ENCODE data around the gene RNF113B. TPM values are rescaled to one million over a fixed set of nuclear protein-coding genes. Genes with fewer than 3 reads are reported as not detected.

Gene RNF113B
- total RNA-seq, 1 donor from 2014 or later, result not detected

- DNase-seq, result no peak
Observed at GRCh38 chr13:98141091-98141490, 36.0 kb downstream of the RNF113B start.

GRCh38 chr13:98134901-98135300 is 42.2 kb downstream of the RNF113B start:
- no peak for DNase-seq

- DNase-seq, result no peak
Observed at GRCh38 chr13:98133946-98134345, 43.1 kb downstream of the RNF113B start.

- DNase-seq, result no peak
Observed at GRCh38 chr13:98129059-98129746, 47.9 kb downstream of the RNF113B start.

Small RNA genes lying within 50 kb of the gene (small RNA-seq; reads per million reads assigned to genes)
- gene MIR3170 (ENCODE audit: low replicate concordance), result not detected

Other genes starting within 250 kb of the RNF113B start
- 151 TPM for gene IPO5, start 223.6 kb downstream of the RNF113B start, total RNA-seq
- 65.3 TPM for gene FARP1, start 34.2 kb downstream of the RNF113B start, total RNA-seq